ENCODE data around the gene FOXS1. TPM values are rescaled to one million over a fixed set of nuclear protein-coding genes. Genes with fewer than 3 reads are reported as not detected.

FOXS1 gene
- total RNA-seq, 1 experiment from 2014 or later, result 0.22 TPM

DNA sequence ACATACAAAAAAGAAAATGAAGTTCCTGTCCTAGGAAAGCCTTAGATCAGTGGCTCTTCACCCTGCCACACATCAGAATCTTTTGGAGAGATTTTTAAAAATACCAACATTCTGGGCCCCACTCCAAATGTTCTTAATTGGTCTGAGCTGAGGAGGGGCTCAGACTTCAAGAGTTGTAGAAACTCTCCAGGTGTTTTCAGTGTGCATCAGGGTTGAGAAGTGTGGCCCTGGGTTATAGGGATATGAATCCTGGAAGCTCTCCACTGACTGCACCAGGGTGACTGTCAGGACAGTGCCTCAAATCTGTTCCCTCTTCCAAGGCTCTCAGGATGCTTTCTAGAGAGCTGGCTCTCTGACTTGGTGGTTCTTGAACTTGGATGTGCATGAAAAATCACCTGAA lies 31.8 kb downstream of the FOXS1 start:
- H2BK5ac ChIP-seq (ENCODE audit: insufficient read length, low read length), result no peak overlapping the region
- DNase-seq, result no peak
- no peaks in the 10 kb centered on the region for H3K79me1 ChIP-seq (ENCODE audit: insufficient read depth, low read depth, low read length, poor library complexity, severe bottlenecking)
- peaks cover 9 to 21% of the 10 kb centered on the region in 2 experiments for H3K4me1 Mint-ChIP-seq
- H2BK120ac ChIP-seq (ENCODE audit: low read depth, low read length, poor library complexity, severe bottlenecking), result no peak overlapping the region
- H3K9me3 ChIP-seq (ENCODE audit: control insufficient read depth, low read depth, low read length), result no peaks in the 10 kb centered on the region
- no peak overlapping the region for H3K27ac Mint-ChIP-seq
- no peaks in the 10 kb centered on the region for H3K27me3 Mint-ChIP-seq (ENCODE audit: low read depth)
- H3K18ac ChIP-seq (ENCODE audit: insufficient read length, low read depth, low read length), result no peak overlapping the region
- H3T11ph ChIP-seq (ENCODE audit: low read length), result no peak overlapping the region
- no peaks in the 10 kb centered on the region for H3K27me3 ChIP-seq (ENCODE audit: insufficient read depth, low read length)
- H2BK15ac ChIP-seq (ENCODE audit: low read depth, low read length), result no peak overlapping the region
- H2AFZ ChIP-seq (ENCODE audit: low read length), result no peak overlapping the region
- no peaks in the 10 kb centered on the region for H3K4me1 ChIP-seq (ENCODE audit: insufficient read depth, low read length)
- no peak overlapping the region for H4K8ac ChIP-seq (replicated peaks; ENCODE audit: insufficient read length, low read depth, low read length)
- H3K27ac ChIP-seq (ENCODE audit: insufficient read length, low read depth, low read length), result no peak overlapping the region
- H3K4me2 ChIP-seq (ENCODE audit: insufficient read depth, insufficient read length, low read length), result no peak overlapping the region
- no peak overlapping the region for H2BK20ac ChIP-seq (ENCODE audit: low read depth, low read length, poor library complexity, severe bottlenecking)
- no peak overlapping the region for H2BK12ac ChIP-seq (ENCODE audit: insufficient read length, low read depth, low read length)
- no peak overlapping the region for H3K14ac ChIP-seq (ENCODE audit: insufficient read depth, low read length)
- H3K79me2 ChIP-seq (ENCODE audit: insufficient read depth, low read length), result no peaks in the 10 kb centered on the region
- H3K23ac ChIP-seq (ENCODE audit: insufficient read length, low read depth, low read length), result no peak overlapping the region
- no peaks in the 10 kb centered on the region for H4K20me1 ChIP-seq (ENCODE audit: control insufficient read depth, insufficient read depth, insufficient read length)
- H4K91ac ChIP-seq (ENCODE audit: insufficient read length, low read depth, low read length), result no peak overlapping the region
- no peaks in the 10 kb centered on the region for H3K9me3 Mint-ChIP-seq
- H3K36me3 Mint-ChIP-seq (ENCODE audit: insufficient read depth in 1 of 3, low read depth in 3 of 3), result no peaks in the 10 kb centered on the region
- no peak overlapping the region for H4K5ac ChIP-seq (ENCODE audit: insufficient read length, low read depth, low read length)
- no peak overlapping the region for H3K4me3 Mint-ChIP-seq
- no peak overlapping the region for H3K56ac ChIP-seq (ENCODE audit: insufficient read length, low read depth, low read length)
- TF ChIP-seq, protein P1, sequence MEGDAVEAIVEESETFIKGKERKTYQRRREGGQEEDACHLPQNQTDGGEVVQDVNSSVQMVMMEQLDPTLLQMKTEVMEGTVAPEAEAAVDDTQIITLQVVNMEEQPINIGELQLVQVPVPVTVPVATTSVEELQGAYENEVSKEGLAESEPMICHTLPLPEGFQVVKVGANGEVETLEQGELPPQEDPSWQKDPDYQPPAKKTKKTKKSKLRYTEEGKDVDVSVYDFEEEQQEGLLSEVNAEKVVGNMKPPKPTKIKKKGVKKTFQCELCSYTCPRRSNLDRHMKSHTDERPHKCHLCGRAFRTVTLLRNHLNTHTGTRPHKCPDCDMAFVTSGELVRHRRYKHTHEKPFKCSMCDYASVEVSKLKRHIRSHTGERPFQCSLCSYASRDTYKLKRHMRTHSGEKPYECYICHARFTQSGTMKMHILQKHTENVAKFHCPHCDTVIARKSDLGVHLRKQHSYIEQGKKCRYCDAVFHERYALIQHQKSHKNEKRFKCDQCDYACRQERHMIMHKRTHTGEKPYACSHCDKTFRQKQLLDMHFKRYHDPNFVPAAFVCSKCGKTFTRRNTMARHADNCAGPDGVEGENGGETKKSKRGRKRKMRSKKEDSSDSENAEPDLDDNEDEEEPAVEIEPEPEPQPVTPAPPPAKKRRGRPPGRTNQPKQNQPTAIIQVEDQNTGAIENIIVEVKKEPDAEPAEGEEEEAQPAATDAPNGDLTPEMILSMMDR (conservative IDR thresholded peaks at IDR 0.05), result no peak
- no peak overlapping the region for H3K9ac ChIP-seq (ENCODE audit: extremely low read depth, insufficient read length, low read length)
- no peaks in the 10 kb centered on the region for H3K23me2 ChIP-seq (ENCODE audit: insufficient read length, low read depth, low read length, poor library complexity, severe bottlenecking)
- no peak overlapping the region for H2AK5ac ChIP-seq (ENCODE audit: insufficient read length, low read length)
- H3K4ac ChIP-seq (ENCODE audit: low read depth, low read length), result no peak overlapping the region
